ENCODE results near the gene CLIP2. TPM values are rescaled to one million over a fixed set of nuclear protein-coding genes. Genes with fewer than 3 reads are reported as not detected.

The CLIP2 gene
- total and polyA plus RNA-seq, 2 of the 8 experiments (the other 6 are each of a cell fraction or from before 2014, with no cell fraction given): 8.3 to 41.5 TPM

GRCh38 chr7:74405899-74406512 lies 116.8 kb downstream of the CLIP2 start:
- DNase-seq (ENCODE audit: low read depth in 1 of 2, low spot score in 2 of 2): no peak
- Histone ChIP-seq H3K18ac (ENCODE audit: extremely low read depth, low read length) (peak overlapping the region; percentile 71; the same call in 1 of the 2 replicates), H4K91ac (replicated peaks; ENCODE audit: insufficient read length, low read length) (no peak overlapping the region), H3K56ac (replicated peaks; ENCODE audit: insufficient read length, low read depth, low read length) (peak overlapping the region; percentile 21), H4K8ac (ENCODE audit: extremely low read depth, insufficient read depth, low read length) (no peak overlapping the region), H3K36me3 (ENCODE audit: control insufficient read depth in 2 of 4, insufficient read depth in 4 of 4, low read length in 3 of 4) (peaks cover 0 to 12% (median 4%) of the 10 kb centered on the region in 4 experiments; a peak in 4 of 8 replicates), H3K27me3 (replicated peaks in 1 of 4; ENCODE audit: control insufficient read depth in 3 of 4, extremely low read depth in 1 of 4, insufficient read depth in 3 of 4, low read length in 3 of 4) (no peaks in the 10 kb centered on the region), H4K20me1 (replicated peaks in 1 of 2; ENCODE audit: control insufficient read depth in 1 of 2, insufficient read depth in 2 of 2, low read length in 2 of 2) (no peaks in the 10 kb centered on the region), H2BK15ac (ENCODE audit: low read length) (peak overlapping the region; percentile 29; the same call in 1 of the 2 replicates), H2BK120ac (replicated peaks; ENCODE audit: low read depth, low read length) (no peak overlapping the region), H3K4me1 (replicated peaks in 1 of 4; ENCODE audit: control insufficient read depth in 3 of 4, insufficient read depth in 4 of 4, low read length in 3 of 4) (peaks cover 0 to 5% (median under 1%) of the 10 kb centered on the region in 4 experiments; a peak in 3 of 7 replicates), H2AK5ac (ENCODE audit: low read depth, low read length) (no peak overlapping the region), H3K23me2 (ENCODE audit: low read depth, low read length) (no peaks in the 10 kb centered on the region), H3K23ac (ENCODE audit: insufficient read length) (no peak overlapping the region), H3K79me1 (ENCODE audit: low read depth, low read length) (no peaks in the 10 kb centered on the region), H4K5ac (ENCODE audit: insufficient read length, low read depth, low read length) (no peak overlapping the region), H3K27ac (ENCODE audit: low read depth, low read length) (no peak overlapping the region), H3K4ac (replicated peaks; ENCODE audit: insufficient read length, low read depth, low read length) (no peak overlapping the region), H3K14ac (ENCODE audit: insufficient read length) (peak overlapping the region; percentile 5), H2BK5ac (ENCODE audit: low read depth, low read length) (no peak overlapping the region), H2BK12ac (ENCODE audit: low read depth, low read length) (no peak overlapping the region), H2AFZ (ENCODE audit: low read length) (no peak overlapping the region), H3K4me3 (ENCODE audit: extremely low read depth in 1 of 4, insufficient read depth in 2 of 4, low read depth in 3 of 4, low read length in 4 of 4) (no peak overlapping the region), H3K9ac (replicated peaks in 1 of 4; ENCODE audit: extremely low read depth in 1 of 4, low read depth in 3 of 4, low read length in 3 of 4) (no peak overlapping the region), H3K4me2 (ENCODE audit: insufficient read depth in 1 of 2, low read depth in 2 of 2, low read length in 2 of 2) (no peak overlapping the region), H3K79me2 (ENCODE audit: control insufficient read depth in 1 of 2, insufficient read depth in 2 of 2, low read length in 2 of 2) (no peaks in the 10 kb centered on the region), H2BK20ac (ENCODE audit: low read length) (no peak overlapping the region), H3K9me3 (ENCODE audit: insufficient read depth in 2 of 2, low read depth in 1 of 2, low read length in 1 of 2) (no peaks in the 10 kb centered on the region)
- TF ChIP-seq SP4 (IDR thresholded peaks at IDR 0.05; ENCODE audit: low read length) (no peak), SP2 (IDR thresholded peaks at IDR 0.05; ENCODE audit: low read length) (no peak)
- CTCF ChIA-PET (ENCODE audit: partially characterized antibody): interaction anchor here (0.5 to 4.8 kb wide), 77 partner anchors 7 to 680 kb away, joined by 3 to 44 read pairs (median 4); no protein-coding TSS in a partner anchor
- 85% methylated on average over 20 of the region's 20 CpGs; no CpG with 5 or more reads in 1 of the 2 experiments for WGBS, 2 experiments (ENCODE audit: extremely low coverage in 1 of 2, insufficient coverage in 1 of 2, insufficient read length in 1 of 2, insufficient replicate concordance in 2 of 2, low coverage in 1 of 2, low lambda C conversion rate in 2 of 2, missing lambda C conversion rate in 1 of 2)
- POLR2A ChIA-PET (ENCODE audit: partially characterized antibody): interaction anchor here (0.5 to 2.0 kb wide), 10 partner anchors 11 to 384 kb away, joined by 3 to 8 read pairs (median 3); partner anchors contain the start of gene GTF2I
- no peak for FAIRE-seq
